DMS153 treated with DMSO at 0.1 percent for 48 hours (cell line): ENCODE measurements around the gene HECTD2.
"Not testable (repeated sequence)": the region's sequence is repeated elsewhere in the genome, so short reads cannot be mapped to it uniquely, and the experiment has no call there.

ENCODE experiments used
- DNase-seq: peaks from one replicate; lab custom pipeline; 2025; ENCODE audit not compliant: unreplicated experiment; lab: John Stamatoyannopoulos, UW

The HECTD2 gene

GRCh38 chr10:91472911-91473310 is 62.8 kb downstream of the HECTD2 start:
- DNase-seq, result no peak

- DNase-seq, result no peak
Observed at GRCh38 chr10:91474009-91474408, 63.9 kb downstream of the HECTD2 start.

- DNase-seq, result no peak
Observed at GRCh38 chr10:91477236-91477635, 67.1 kb downstream of the HECTD2 start.

- no peak for DNase-seq
Observed at GRCh38 chr10:91479583-91479982, 69.4 kb downstream of the HECTD2 start.

- DNase-seq, result no peak
Observed at GRCh38 chr10:91487911-91488582, 77.9 kb downstream of the HECTD2 start.

- no peak for DNase-seq
Observed at GRCh38 chr10:91493313-91493712, 83.2 kb downstream of the HECTD2 start.

- DNase-seq, result no peak
Observed at GRCh38 chr10:91495402-91495801, 85.3 kb downstream of the HECTD2 start.

GRCh38 chr10:91496016-91496415 is 85.9 kb downstream of the HECTD2 start:
- no peak for DNase-seq

GRCh38 chr10:91511549-91512330 is 101.6 kb downstream of the HECTD2 start:
- DNase-seq, result no peak

- DNase-seq, result no peak
Observed at GRCh38 chr10:91512458-91512857, 102.3 kb downstream of the HECTD2 start.

- no peak for DNase-seq
Observed at GRCh38 chr10:91513598-91514424, 103.7 kb downstream of the HECTD2 start.

- no peak for DNase-seq
Observed at GRCh38 chr10:91514787-91515186, 104.6 kb downstream of the HECTD2 start.

GRCh38 chr10:91517394-91517793 is 107.2 kb downstream of the HECTD2 start:
- DNase-seq, result no peak

GRCh38 chr10:91519899-91520514 is 109.9 kb downstream of the HECTD2 start:
- DNase-seq, result no peak

GRCh38 chr10:91520661-91521060 is 110.5 kb downstream of the HECTD2 start:
- no peak for DNase-seq

- no peak for DNase-seq
Observed at GRCh38 chr10:91521439-91521838, 111.3 kb downstream of the HECTD2 start.

GRCh38 chr10:91525896-91526712 is 116.0 kb downstream of the HECTD2 start:
- DNase-seq, result no peak

GRCh38 chr10:91528080-91528479 is 117.9 kb downstream of the HECTD2 start:
- DNase-seq, result no peak

- DNase-seq, result no peak
Observed at GRCh38 chr10:91528768-91529167, 118.6 kb downstream of the HECTD2 start.

- not testable (repeated sequence) for DNase-seq
Observed at GRCh38 chr10:91534789-91535188, 124.6 kb downstream of the HECTD2 start.
